ENCODE results near the gene B3GALT2. TPM values are rescaled to one million over a fixed set of nuclear protein-coding genes. Genes with fewer than 3 reads are reported as not detected.
"Not testable (repeated sequence)": the region's sequence is repeated elsewhere in the genome, so short reads cannot be mapped to it uniquely, and the experiment has no call there.

Gene B3GALT2
- total RNA-seq, 1 experiment from 2014 or later, result 1.6 TPM

- Histone ChIP-seq H3K4me1 (replicated peaks) (no peaks in the 10 kb centered on the region), H3K27ac (no peak overlapping the region), H3K4me3 (no peak overlapping the region), H3K9me3 (replicated peaks) (no peaks in the 10 kb centered on the region), H3K27me3 (replicated peaks) (no peaks in the 10 kb centered on the region), H3K36me3 (peaks cover 9% of the 10 kb centered on the region)
- DNase-seq (ENCODE audit: low read depth in 1 of 2, low spot score in 2 of 2), result no peak
These were observed 6.2 kb upstream of the B3GALT2 start for GRCh38 chr1:193192586-193192985.

GRCh38 chr1:193190096-193190744 lies 3.8 kb upstream of the B3GALT2 start:
- H3K4me1 ChIP-seq (replicated peaks), result peaks cover 12% of the 10 kb centered on the region
- DNase-seq (ENCODE audit: low read depth in 1 of 2, low spot score in 2 of 2), result no peak
- no peak overlapping the region for H3K4me3 ChIP-seq
- no peaks in the 10 kb centered on the region for H3K27me3 ChIP-seq (replicated peaks)
- peaks cover 9% of the 10 kb centered on the region for H3K36me3 ChIP-seq
- H3K9me3 ChIP-seq (replicated peaks), result no peaks in the 10 kb centered on the region
- no peak overlapping the region for H3K27ac ChIP-seq

- Histone ChIP-seq H3K9me3 (replicated peaks) (no peaks in the 10 kb centered on the region), H3K4me1 (replicated peaks) (peaks cover 12% of the 10 kb centered on the region), H3K27me3 (replicated peaks) (no peaks in the 10 kb centered on the region), H3K36me3 (peaks cover 5% of the 10 kb centered on the region; the same call in 1 of the 2 replicates), H3K4me3 (no peak overlapping the region), H3K27ac (no peak overlapping the region)
- no peak for DNase-seq (ENCODE audit: low read depth in 1 of 2, low spot score in 2 of 2)
These were observed 3.2 kb upstream of the B3GALT2 start for GRCh38 chr1:193189442-193190095.

- not testable (repeated sequence) for DNase-seq (ENCODE audit: low read depth in 1 of 2, low spot score in 2 of 2); H3K36me3 ChIP-seq; H3K27ac ChIP-seq; H3K9me3 ChIP-seq (replicated peaks); H3K4me3 ChIP-seq; H3K27me3 ChIP-seq (replicated peaks)
- peaks cover 12% of the 10 kb centered on the region for H3K4me1 ChIP-seq (replicated peaks)
These were observed 2.5 kb upstream of the B3GALT2 start for GRCh38 chr1:193188915-193189314.

GRCh38 chr1:193187114-193187513 lies 701 bp upstream of the B3GALT2 start:
- peaks cover 12% of the 10 kb centered on the region for H3K4me1 ChIP-seq (replicated peaks)
- H3K27ac ChIP-seq, result no peak overlapping the region
- H3K27me3 ChIP-seq (replicated peaks), result no peaks in the 10 kb centered on the region
- DNase-seq (ENCODE audit: low read depth in 1 of 2, low spot score in 2 of 2), result no peak
- H3K9me3 ChIP-seq (replicated peaks), result no peaks in the 10 kb centered on the region
- H3K4me3 ChIP-seq, result no peak overlapping the region
- peaks cover under 1% of the 10 kb centered on the region; the same call in 1 of the 2 replicates for H3K36me3 ChIP-seq

- Histone ChIP-seq H3K27me3 (replicated peaks) (no peaks in the 10 kb centered on the region), H3K36me3 (no peaks in the 10 kb centered on the region), H3K4me1 (replicated peaks) (peaks cover 12% of the 10 kb centered on the region), H3K9me3 (replicated peaks) (no peaks in the 10 kb centered on the region), H3K4me3 (no peak overlapping the region), H3K27ac (no peak overlapping the region)
- no peak for DNase-seq (ENCODE audit: low read depth in 1 of 2, low spot score in 2 of 2)
These were observed 1.2 kb downstream of the B3GALT2 start for GRCh38 chr1:193185211-193185610.

GRCh38 chr1:193184776-193185175 lies 1.6 kb downstream of the B3GALT2 start:
- H3K9me3 ChIP-seq (replicated peaks), result no peaks in the 10 kb centered on the region
- no peaks in the 10 kb centered on the region for H3K27me3 ChIP-seq (replicated peaks)
- no peak overlapping the region for H3K27ac ChIP-seq
- DNase-seq (ENCODE audit: low read depth in 1 of 2, low spot score in 2 of 2), result no peak
- peaks cover 12% of the 10 kb centered on the region for H3K4me1 ChIP-seq (replicated peaks)
- H3K4me3 ChIP-seq, result no peak overlapping the region
- H3K36me3 ChIP-seq, result no peaks in the 10 kb centered on the region

- Histone ChIP-seq H3K4me1 (replicated peaks) (peaks cover 12% of the 10 kb centered on the region), H3K27ac (no peak overlapping the region), H3K9me3 (replicated peaks) (no peaks in the 10 kb centered on the region), H3K27me3 (replicated peaks) (no peaks in the 10 kb centered on the region), H3K4me3 (no peak overlapping the region), H3K36me3 (no peaks in the 10 kb centered on the region)
- peak in 1 of 2 experiments; percentile 44 for DNase-seq (ENCODE audit: low read depth in 1 of 2, low spot score in 2 of 2)
These were observed 3.3 kb downstream of the B3GALT2 start for GRCh38 chr1:193183019-193183627.

GRCh38 chr1:193181985-193182384 lies 4.4 kb downstream of the B3GALT2 start:
- Histone ChIP-seq H3K36me3 (no peaks in the 10 kb centered on the region), H3K27ac (no peak overlapping the region), H3K4me3 (no peak overlapping the region), H3K4me1 (replicated peaks) (peaks cover 12% of the 10 kb centered on the region), H3K9me3 (replicated peaks) (no peaks in the 10 kb centered on the region), H3K27me3 (replicated peaks) (no peaks in the 10 kb centered on the region)
- DNase-seq (ENCODE audit: low read depth in 1 of 2, low spot score in 2 of 2), result no peak

GRCh38 chr1:193181536-193181935 lies 4.9 kb downstream of the B3GALT2 start:
- DNase-seq (ENCODE audit: low read depth in 1 of 2, low spot score in 2 of 2), result no peak
- Histone ChIP-seq H3K9me3 (replicated peaks) (no peaks in the 10 kb centered on the region), H3K4me3 (no peak overlapping the region), H3K27me3 (replicated peaks) (no peaks in the 10 kb centered on the region), H3K4me1 (replicated peaks) (peaks cover 10% of the 10 kb centered on the region), H3K27ac (no peak overlapping the region), H3K36me3 (no peaks in the 10 kb centered on the region)

GRCh38 chr1:193179094-193179493 lies 7.3 kb downstream of the B3GALT2 start:
- H3K4me1 ChIP-seq (replicated peaks), result no peaks in the 10 kb centered on the region
- no peaks in the 10 kb centered on the region for H3K27me3 ChIP-seq (replicated peaks)
- no peak for DNase-seq (ENCODE audit: low read depth in 1 of 2, low spot score in 2 of 2)
- H3K9me3 ChIP-seq (replicated peaks), result no peaks in the 10 kb centered on the region
- no peak overlapping the region for H3K4me3 ChIP-seq
- H3K27ac ChIP-seq, result no peak overlapping the region
- H3K36me3 ChIP-seq, result peaks cover 5% of the 10 kb centered on the region

GRCh38 chr1:193176788-193177187 lies 9.6 kb downstream of the B3GALT2 start:
- peaks cover 5% of the 10 kb centered on the region for H3K36me3 ChIP-seq
- H3K4me3 ChIP-seq, result no peak overlapping the region
- H3K27me3 ChIP-seq (replicated peaks), result no peaks in the 10 kb centered on the region
- no peak for DNase-seq (ENCODE audit: low read depth in 1 of 2, low spot score in 2 of 2)
- no peak overlapping the region for H3K27ac ChIP-seq
- no peaks in the 10 kb centered on the region for H3K4me1 ChIP-seq (replicated peaks)
- H3K9me3 ChIP-seq (replicated peaks), result no peaks in the 10 kb centered on the region

GRCh38 chr1:193176113-193176512 lies 10.3 kb downstream of the B3GALT2 start:
- DNase-seq (ENCODE audit: low read depth in 1 of 2, low spot score in 2 of 2), result no peak
- Histone ChIP-seq H3K27ac (no peak overlapping the region), H3K4me3 (no peak overlapping the region), H3K27me3 (replicated peaks) (no peaks in the 10 kb centered on the region), H3K9me3 (replicated peaks) (no peaks in the 10 kb centered on the region), H3K4me1 (replicated peaks) (no peaks in the 10 kb centered on the region), H3K36me3 (peaks cover 6% of the 10 kb centered on the region)

GRCh38 chr1:193157360-193157759 lies 29.1 kb downstream of the B3GALT2 start:
- no peaks in the 10 kb centered on the region for H3K9me3 ChIP-seq (replicated peaks)
- H3K4me3 ChIP-seq, result no peak overlapping the region
- peaks cover 35% of the 10 kb centered on the region for H3K36me3 ChIP-seq
- no peaks in the 10 kb centered on the region for H3K4me1 ChIP-seq (replicated peaks)
- H3K27ac ChIP-seq, result no peak overlapping the region
- no peak for DNase-seq (ENCODE audit: low read depth in 1 of 2, low spot score in 2 of 2)
- H3K27me3 ChIP-seq (replicated peaks), result no peaks in the 10 kb centered on the region
